OCI-LY1 (cell line): Measurements from ENCODE around the gene R3HDM1.

ENCODE experiments used
- H2AFZ ChIP-seq: fragments of 200-600 bp; sonication (generic), shearing (Covaris generic); 2 replicates; pipeline ENCODE4 v1.6.0; 2014; ENCODE audit warnings: antibody characterized with exemption, mild to moderate bottlenecking, low read length
- H3F3A ChIP-seq: fragments of 200-600 bp; sonication (generic), shearing (Covaris generic); 2 replicates; pipeline ENCODE4 v1.6.0; 2014; ENCODE audit warnings: mild to moderate bottlenecking, antibody characterized with exemption, low read length, moderate library complexity; ENCODE audit not compliant: insufficient read depth
- H3K27ac ChIP-seq: fragments of 200-600 bp; sonication (generic); 2 replicates; pipeline ENCODE4 v1.5.1; 2014; ENCODE audit warnings: low read length, mixed run types, mild to moderate bottlenecking, low read depth; ENCODE audit not compliant: poor library complexity, severe bottlenecking
- H3K27me3 ChIP-seq: fragments of 200-600 bp; sonication (generic); 2 replicates; pipeline ENCODE4 v1.6.0; 2014; ENCODE audit warnings: antibody characterized with exemption, mild to moderate bottlenecking, low read length, moderate library complexity; ENCODE audit not compliant: insufficient read depth
- H3K36me3 ChIP-seq: fragments of 200-600 bp; sonication (generic); 2 replicates; pipeline ENCODE4 v1.6.1; 2014; ENCODE audit warnings: mild to moderate bottlenecking, antibody characterized with exemption, low read length, moderate library complexity, mixed read lengths; ENCODE audit not compliant: insufficient read depth
- H3K4me1 ChIP-seq: fragments of 200-600 bp; sonication (generic); 2 replicates; pipeline ENCODE4 v1.5.1; 2014; ENCODE audit warnings: mild to moderate bottlenecking, low read length, moderate library complexity; ENCODE audit not compliant: insufficient read depth, severe bottlenecking
- H3K4me2 ChIP-seq: fragments of 200-600 bp; sonication (generic), shearing (Covaris generic); 2 replicates; pipeline ENCODE4 v1.6.1; 2014; ENCODE audit warnings: low read length
- H3K4me3 ChIP-seq: fragments of 200-600 bp; sonication (generic); 2 replicates; pipeline ENCODE4 v1.5.1; 2014; ENCODE audit warnings: low read length, low read depth, mild to moderate bottlenecking, mixed read lengths; ENCODE audit not compliant: poor library complexity, severe bottlenecking
- H3K79me2 ChIP-seq: fragments of 200-600 bp; shearing (Covaris generic); 2 replicates; pipeline ENCODE4 v1.6.1; 2016; ENCODE audit warnings: mixed run types, low read length, mixed read lengths; ENCODE audit not compliant: insufficient read depth
- H3K9ac ChIP-seq: fragments of 200-600 bp; sonication (generic), shearing (Covaris generic); 2 replicates; pipeline ENCODE4 v1.6.1; 2014; ENCODE audit warnings: mild to moderate bottlenecking, low read length, mixed read lengths
- H3K9me2 ChIP-seq: fragments of 200-600 bp; sonication (generic), shearing (Covaris generic); 2 replicates; pipeline ENCODE4 v1.6.1; 2014; ENCODE audit warnings: low read depth, mild to moderate bottlenecking, low read length, mixed read lengths
- H3K9me3 ChIP-seq: fragments of 200-600 bp; shearing (Covaris generic); 2 replicates; pipeline ENCODE4 v1.6.1; 2014; ENCODE audit warnings: low read length, mixed read lengths
- H4K20me1 ChIP-seq: fragments of 200-600 bp; sonication (generic), shearing (Covaris generic); 2 replicates; pipeline ENCODE4 v1.6.0; 2016; ENCODE audit warnings: mild to moderate bottlenecking, low read length; ENCODE audit not compliant: insufficient read depth
- EZH2 ChIP-seq: fragments of 200-600 bp; sonication (generic), shearing (Covaris generic); IDR thresholded peaks from 2 replicates; pipeline ENCODE4 v1.8.0; 2017; ENCODE audit warnings: borderline replicate concordance, mixed run types, mild to moderate bottlenecking, antibody characterized with exemption, low read length, moderate library complexity, mixed read lengths
- TF ChIP-seq, protein P1 (sequence below): fragments of 200-600 bp; sonication (generic), shearing (Covaris generic); IDR thresholded peaks from 2 replicates; pipeline ENCODE4 v1.5.1; 2017; ENCODE audit warnings: mild to moderate bottlenecking, antibody characterized with exemption, low read length, moderate library complexity, mixed read lengths

Gene R3HDM1

DNA sequence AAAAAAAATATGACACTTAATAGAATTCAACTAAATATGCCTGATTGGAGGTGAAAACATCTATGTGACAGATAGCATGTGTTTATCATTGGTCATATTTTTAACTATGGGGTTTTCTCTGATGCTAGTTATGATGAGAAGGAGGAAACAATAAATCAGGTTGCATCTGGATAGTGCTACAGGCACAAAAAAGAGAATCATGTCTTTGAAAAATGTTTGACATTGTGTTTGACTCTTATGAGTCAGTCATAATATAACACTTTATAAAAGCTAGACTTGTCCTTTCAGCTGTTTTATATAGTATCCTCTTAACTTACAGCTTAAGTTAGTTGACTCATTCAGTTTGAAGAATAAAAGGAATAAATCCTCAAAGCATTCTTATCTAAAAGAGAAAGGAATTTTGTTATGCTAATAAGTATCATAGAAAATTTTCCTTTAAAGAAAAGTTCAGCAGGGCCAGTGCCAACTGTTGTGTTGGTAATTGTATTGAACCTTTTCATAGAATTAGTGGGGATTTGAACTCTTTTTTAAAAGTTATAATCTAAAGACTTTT, 131.9 kb downstream of the R3HDM1 start:
- Histone ChIP-seq H3K79me2 (no peaks in the 10 kb centered on the region), H3K9me3 (no peaks in the 10 kb centered on the region), H3K9ac (no peak overlapping the region), H3K4me1 (no peaks in the 10 kb centered on the region), H3K27me3 (no peaks in the 10 kb centered on the region), H3K9me2 (no peaks in the 10 kb centered on the region), H4K20me1 (no peaks in the 10 kb centered on the region), H3F3A (no peaks in the 10 kb centered on the region; the same call in 1 of the 2 replicates), H3K27ac (no peak overlapping the region), H3K4me3 (no peak overlapping the region), H2AFZ (no peak overlapping the region), H3K4me2 (no peak overlapping the region), H3K36me3 (peaks cover 71% of the 10 kb centered on the region)
- no peak for TF ChIP-seq EZH2
- TF ChIP-seq, protein P1, sequence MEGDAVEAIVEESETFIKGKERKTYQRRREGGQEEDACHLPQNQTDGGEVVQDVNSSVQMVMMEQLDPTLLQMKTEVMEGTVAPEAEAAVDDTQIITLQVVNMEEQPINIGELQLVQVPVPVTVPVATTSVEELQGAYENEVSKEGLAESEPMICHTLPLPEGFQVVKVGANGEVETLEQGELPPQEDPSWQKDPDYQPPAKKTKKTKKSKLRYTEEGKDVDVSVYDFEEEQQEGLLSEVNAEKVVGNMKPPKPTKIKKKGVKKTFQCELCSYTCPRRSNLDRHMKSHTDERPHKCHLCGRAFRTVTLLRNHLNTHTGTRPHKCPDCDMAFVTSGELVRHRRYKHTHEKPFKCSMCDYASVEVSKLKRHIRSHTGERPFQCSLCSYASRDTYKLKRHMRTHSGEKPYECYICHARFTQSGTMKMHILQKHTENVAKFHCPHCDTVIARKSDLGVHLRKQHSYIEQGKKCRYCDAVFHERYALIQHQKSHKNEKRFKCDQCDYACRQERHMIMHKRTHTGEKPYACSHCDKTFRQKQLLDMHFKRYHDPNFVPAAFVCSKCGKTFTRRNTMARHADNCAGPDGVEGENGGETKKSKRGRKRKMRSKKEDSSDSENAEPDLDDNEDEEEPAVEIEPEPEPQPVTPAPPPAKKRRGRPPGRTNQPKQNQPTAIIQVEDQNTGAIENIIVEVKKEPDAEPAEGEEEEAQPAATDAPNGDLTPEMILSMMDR, result no peak

DNA sequence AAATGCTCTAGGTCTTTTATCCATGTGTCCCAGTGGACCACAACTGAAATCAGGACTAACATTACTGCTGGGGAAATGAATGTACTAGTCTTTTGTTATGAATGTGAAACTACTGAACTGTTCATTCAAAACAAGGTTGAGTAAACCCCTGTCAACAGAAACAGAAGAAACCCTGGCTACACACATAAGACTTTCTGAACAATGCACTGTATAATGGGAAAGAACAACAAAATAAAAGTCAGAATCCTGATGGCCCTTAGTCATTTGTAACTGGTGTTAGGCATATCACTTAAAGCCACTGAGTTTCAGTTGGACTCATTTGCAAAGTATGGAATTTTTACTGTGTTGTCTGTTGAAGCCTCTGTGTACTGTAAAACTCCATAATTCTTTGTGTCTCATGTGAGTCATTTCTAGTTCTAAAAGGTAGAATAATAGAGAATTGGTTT, 133.4 kb downstream of the R3HDM1 start:
- Histone ChIP-seq H3K36me3 (peaks cover 74% of the 10 kb centered on the region), H3F3A (no peaks in the 10 kb centered on the region; the same call in 1 of the 2 replicates), H2AFZ (no peak overlapping the region), H3K4me3 (no peak overlapping the region), H3K27ac (no peak overlapping the region), H3K9me3 (no peaks in the 10 kb centered on the region), H3K9me2 (no peaks in the 10 kb centered on the region), H4K20me1 (no peaks in the 10 kb centered on the region), H3K9ac (no peak overlapping the region), H3K4me1 (no peaks in the 10 kb centered on the region), H3K27me3 (no peaks in the 10 kb centered on the region), H3K4me2 (no peak overlapping the region), H3K79me2 (no peaks in the 10 kb centered on the region)
- no peak for TF ChIP-seq EZH2
- TF ChIP-seq, protein P1, result no peak

DNA sequence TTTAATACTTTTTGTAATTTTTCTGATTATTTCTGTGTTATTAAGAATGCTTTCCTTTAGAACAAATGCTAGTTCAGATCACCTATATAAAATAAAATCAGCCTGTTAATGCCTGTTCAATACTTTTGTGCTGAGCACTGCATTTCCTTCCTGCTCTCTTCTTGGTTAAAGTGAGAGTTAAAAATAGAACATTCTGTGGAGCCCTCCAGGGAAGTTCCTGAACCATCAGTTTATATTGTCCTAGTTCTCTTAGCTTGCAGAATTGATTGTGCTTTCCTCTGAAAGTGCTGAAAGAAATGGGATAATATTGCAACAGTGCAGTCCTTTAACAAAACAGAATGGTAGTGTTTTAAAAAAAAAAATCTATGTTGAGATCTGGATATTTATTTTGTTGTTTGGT, 135.8 kb downstream of the R3HDM1 start:
- H3K9me2 ChIP-seq, result no peaks in the 10 kb centered on the region
- TF ChIP-seq, protein P1, result no peak
- no peak for TF ChIP-seq EZH2
- H3K36me3 ChIP-seq, result peaks cover 62% of the 10 kb centered on the region

More for the DNA sequence above, 135.8 kb downstream of the R3HDM1 start:
- Histone ChIP-seq H4K20me1 (no peaks in the 10 kb centered on the region), H3F3A (no peaks in the 10 kb centered on the region), H3K27me3 (no peaks in the 10 kb centered on the region), H3K9me3 (no peaks in the 10 kb centered on the region), H3K4me2 (no peak overlapping the region), H3K4me3 (no peak overlapping the region), H3K79me2 (no peaks in the 10 kb centered on the region), H3K27ac (no peak overlapping the region), H3K4me1 (no peaks in the 10 kb centered on the region), H2AFZ (no peak overlapping the region), H3K9ac (no peak overlapping the region)
